SU-DHL-6 (cell line): Measurements from ENCODE around the gene RGL1.

Experiments
- CTCF ChIP-seq: fragments of 200-600 bp; sonication (generic); IDR thresholded peaks from one replicate; pipeline ENCODE4 v1.5.1; 2017; ENCODE audit warnings: antibody characterized with exemption, mild to moderate bottlenecking, low read length, moderate library complexity; ENCODE audit not compliant: insufficient read depth, poor library complexity, severe bottlenecking
- EZH2phosphoT487 ChIP-seq: fragments of 200-600 bp; sonication (generic), shearing (Covaris generic); conservative IDR thresholded peaks from 2 replicates; pipeline ENCODE4 v1.6.1; 2018; ENCODE audit warnings: mild to moderate bottlenecking, antibody characterized with exemption, low read length, moderate library complexity, mixed read lengths

DNA sequence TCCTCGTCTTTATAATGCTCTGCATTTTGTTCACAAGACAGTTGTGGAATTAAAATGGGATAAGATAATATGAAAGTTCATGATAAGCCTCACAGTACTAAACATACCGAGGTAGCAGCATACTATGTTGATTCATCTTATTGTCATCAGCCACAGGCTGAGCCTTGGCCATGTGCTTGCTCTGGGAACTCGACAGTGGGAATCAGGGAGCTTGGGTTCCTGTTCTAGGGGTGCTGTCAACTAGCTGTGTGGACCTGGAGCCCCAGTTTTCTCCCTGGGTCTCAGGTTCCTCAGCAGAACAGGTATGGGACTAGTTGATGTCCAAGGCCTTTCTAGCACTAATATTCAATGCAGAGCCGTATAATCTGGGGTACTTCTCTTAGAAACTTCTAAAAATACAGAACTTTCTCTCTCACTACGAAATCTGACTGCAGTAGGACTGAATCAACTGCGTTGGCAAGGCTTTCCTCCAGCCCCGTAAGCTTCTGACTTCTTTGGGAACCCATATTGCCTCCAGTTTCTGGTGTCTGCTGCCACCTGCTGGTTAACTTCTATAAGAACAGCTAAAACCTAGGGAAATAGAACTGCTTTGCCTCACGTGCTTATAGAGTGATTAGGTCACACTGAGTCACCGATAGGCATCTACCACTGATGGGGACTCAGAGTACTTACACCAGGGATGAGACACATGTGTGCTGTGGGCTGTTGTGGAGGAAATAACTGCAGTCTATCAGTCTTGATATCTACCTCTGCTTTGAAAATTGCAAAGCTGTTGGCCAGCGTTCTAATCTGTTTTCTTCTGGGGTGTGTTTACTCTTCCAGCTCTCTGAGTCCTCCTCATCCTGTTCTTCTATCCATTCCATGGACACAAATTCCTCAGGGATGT, 110.9 kb downstream of the RGL1 start:
- peak; percentile 44 for TF ChIP-seq CTCF
- no peak for TF ChIP-seq EZH2phosphoT487
